Measurements from ENCODE around the gene CBLN3. TPM values are rescaled to one million over a fixed set of nuclear protein-coding genes. Genes with fewer than 3 reads are reported as not detected.

CBLN3 gene
- total RNA-seq, 2 experiments from 2014 or later: 1.1 to 1.3 TPM

GRCh38 chr14:24431569-24432258, 2.2 kb upstream of the CBLN3 start:
- H3K27ac Mint-ChIP-seq: peak overlapping the region; percentile 96
- peaks cover 36% of the 10 kb centered on the region for H3K36me3 Mint-ChIP-seq (ENCODE audit: low read depth)
- POLR2A ChIA-PET: interaction anchor here (1.0 to 5.4 kb wide), 15 partner anchors 10 to 236 kb away, joined by 3 to 185 read pairs (median 11); partner anchors contain the start of genes ADCY4, DHRS1, LTB4R and NOP9
- ATAC-seq (peak; percentile 71), DNase-seq (peak; percentile 95)
- peaks cover 60% of the 10 kb centered on the region for H3K4me1 Mint-ChIP-seq (ENCODE audit: low read depth)
- peak overlapping the region; percentile 93 for H3K4me3 Mint-ChIP-seq
- H3K27me3 Mint-ChIP-seq (ENCODE audit: low read depth): no peaks in the 10 kb centered on the region
- CTCF ChIA-PET: interaction anchor here (0.5 to 17.6 kb wide), 58 partner anchors 10 to 373 kb away, joined by 3 to 709 read pairs (median 6); partner anchors contain the start of genes ADCY4, CHMP4A, CIDEB and DCAF11
- no peaks in the 10 kb centered on the region for H3K9me3 Mint-ChIP-seq (ENCODE audit: insufficient read depth)

GRCh38 chr14:24430682-24431568, 1.5 kb upstream of the CBLN3 start:
- H3K36me3 Mint-ChIP-seq (ENCODE audit: low read depth): peaks cover 32% of the 10 kb centered on the region
- no peaks in the 10 kb centered on the region for H3K9me3 Mint-ChIP-seq (ENCODE audit: insufficient read depth)
- DNase-seq: peak; percentile 59
- H3K27me3 Mint-ChIP-seq (ENCODE audit: low read depth): no peaks in the 10 kb centered on the region
- CTCF ChIA-PET: interaction anchor here (0.5 to 17.6 kb wide), 59 partner anchors 10 to 373 kb away, joined by 3 to 709 read pairs (median 6); partner anchors contain the start of genes ADCY4, CHMP4A, CIDEB and DCAF11
- ATAC-seq: peak; percentile 13
- H3K27ac Mint-ChIP-seq: peak overlapping the region; percentile 96
- POLR2A ChIA-PET: interaction anchor here (0.6 to 5.4 kb wide), 36 partner anchors 9 to 820 kb away, joined by 3 to 185 read pairs (median 5); partner anchors contain the start of genes ADCY4, CHMP4A, DHRS1 and IRF9
- H3K4me3 Mint-ChIP-seq: peak overlapping the region; percentile 93
- H3K4me1 Mint-ChIP-seq (ENCODE audit: low read depth): peaks cover 59% of the 10 kb centered on the region

DNA sequence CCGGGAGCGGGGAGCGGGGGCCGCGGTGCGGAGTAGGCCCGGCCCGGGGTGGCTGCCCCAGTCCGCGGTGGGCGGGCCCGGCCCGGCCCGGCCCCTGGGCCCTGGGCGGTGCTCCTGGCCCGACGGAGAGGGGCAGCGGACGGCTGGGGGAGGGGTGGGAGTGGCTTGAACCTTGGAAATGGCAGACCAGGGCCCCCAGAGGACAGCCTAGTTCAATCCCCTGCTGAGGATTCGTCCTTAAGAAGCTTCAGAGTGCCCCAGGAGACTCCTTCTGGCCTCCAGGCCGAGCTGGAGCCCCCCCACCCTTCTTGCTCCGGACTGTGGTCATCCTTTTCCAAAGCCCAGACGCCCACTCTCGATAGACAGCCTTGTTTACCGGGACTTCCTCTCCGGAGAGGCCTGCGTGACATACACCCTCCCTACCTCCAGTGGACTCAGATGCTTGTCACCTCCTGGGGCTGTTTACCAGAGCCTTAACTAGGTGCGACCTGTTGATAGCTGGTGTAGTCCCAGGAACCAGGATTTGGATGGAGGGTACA, 744 bp upstream of the CBLN3 start:
- Mint-ChIP-seq H3K4me3 (peak overlapping the region; percentile 93), H3K9me3 (ENCODE audit: insufficient read depth) (no peaks in the 10 kb centered on the region), H3K27ac (peak overlapping the region; percentile 96), H3K36me3 (ENCODE audit: low read depth) (peaks cover 26% of the 10 kb centered on the region), H3K4me1 (ENCODE audit: low read depth) (peaks cover 61% of the 10 kb centered on the region), H3K27me3 (ENCODE audit: low read depth) (no peaks in the 10 kb centered on the region)
- ChIA-PET POLR2A (interaction anchor here (0.5 to 5.4 kb wide), 39 partner anchors 9 to 819 kb away, joined by 3 to 185 read pairs (median 4); partner anchors contain the start of genes ADCY4, CHMP4A, DHRS1 and IRF9), CTCF (interaction anchor here (0.7 to 17.6 kb wide), 27 partner anchors 9 to 372 kb away, joined by 3 to 709 read pairs (median 12); partner anchors contain the start of genes ADCY4, CIDEB, DHRS1 and EMC9)
- DNase-seq (peak; percentile 65), ATAC-seq (peak; percentile 74)

- ATAC-seq (no peak), DNase-seq (peak; percentile 21)
- no peaks in the 10 kb centered on the region for H3K9me3 Mint-ChIP-seq (ENCODE audit: insufficient read depth)
- H3K27me3 Mint-ChIP-seq (ENCODE audit: low read depth): no peaks in the 10 kb centered on the region
- peak overlapping the region; percentile 95 for H3K27ac Mint-ChIP-seq
- H3K4me1 Mint-ChIP-seq (ENCODE audit: low read depth): peaks cover 61% of the 10 kb centered on the region
- ChIA-PET POLR2A (interaction anchor here (1.0 to 5.4 kb wide), 5 partner anchors 13 to 158 kb away, joined by 3 to 185 read pairs (median 18); partner anchors contain the start of genes ADCY4, LTB4R, RABGGTA and RIPK3), CTCF (interaction anchor here (3.5 to 17.6 kb wide), 2 partner anchors 92 to 119 kb away, joined by 94 to 709 read pairs; partner anchors contain the start of genes ADCY4, CIDEB, LTB4R and LTB4R2)
- H3K36me3 Mint-ChIP-seq (ENCODE audit: low read depth): peaks cover 22% of the 10 kb centered on the region
- peak overlapping the region; percentile 84 for H3K4me3 Mint-ChIP-seq
These were observed 657 bp downstream of the CBLN3 start for GRCh38 chr14:24428628-24429394.

DNA sequence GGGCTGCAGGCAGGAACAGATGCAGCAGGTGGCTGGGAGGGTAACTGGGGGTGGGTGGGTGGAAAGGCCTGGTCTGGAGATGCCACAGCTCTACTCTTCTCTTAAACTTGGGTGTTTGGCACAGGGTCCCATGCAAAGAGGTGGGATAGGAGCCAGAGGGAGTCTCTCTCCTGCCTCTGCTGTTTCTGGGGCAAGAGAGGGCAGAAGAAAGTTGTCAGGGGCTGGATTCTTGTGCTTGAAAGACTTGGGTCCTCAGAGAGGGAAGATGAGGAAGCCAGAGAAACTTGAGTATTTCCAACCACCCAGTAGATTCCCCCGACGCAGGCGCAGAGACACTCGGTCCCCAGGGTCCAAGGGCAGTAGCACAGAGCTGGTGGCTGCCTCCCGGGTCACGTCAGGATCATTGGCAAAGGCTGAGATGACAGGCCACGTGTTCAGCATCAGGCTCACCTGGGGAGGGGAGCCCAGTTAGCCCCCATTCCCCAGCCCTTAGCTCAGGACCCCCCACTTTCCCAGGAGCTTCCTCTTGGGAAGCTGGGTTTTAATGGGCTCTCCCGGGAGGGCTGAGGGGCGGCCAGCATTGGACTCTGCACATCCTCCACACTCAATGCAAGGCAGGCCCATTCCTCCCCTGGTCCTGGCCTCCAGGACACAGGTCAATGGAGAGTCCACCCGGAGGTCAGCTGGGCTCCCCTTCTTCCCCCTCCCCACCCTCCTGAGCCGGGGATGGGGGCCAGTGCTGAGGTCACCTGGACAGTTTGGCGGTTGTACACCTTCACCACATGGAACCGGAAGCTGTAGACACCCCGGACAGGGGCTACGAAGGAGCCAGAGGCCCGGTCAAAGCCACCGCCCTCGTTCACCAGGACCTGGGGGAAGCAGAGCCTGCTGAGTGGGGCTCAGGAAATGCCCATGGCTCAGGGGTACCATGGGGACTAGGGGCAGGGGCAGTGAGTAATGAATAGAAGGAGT, 1.6 kb downstream of the CBLN3 start:
- CTCF ChIA-PET: interaction anchor here (17.6 kb wide), 1 partner anchor 91 kb away, joined by 709 read pairs; the partner anchor contains the start of genes ADCY4 and RIPK3
- H3K4me3 Mint-ChIP-seq: no peak overlapping the region

DNA sequence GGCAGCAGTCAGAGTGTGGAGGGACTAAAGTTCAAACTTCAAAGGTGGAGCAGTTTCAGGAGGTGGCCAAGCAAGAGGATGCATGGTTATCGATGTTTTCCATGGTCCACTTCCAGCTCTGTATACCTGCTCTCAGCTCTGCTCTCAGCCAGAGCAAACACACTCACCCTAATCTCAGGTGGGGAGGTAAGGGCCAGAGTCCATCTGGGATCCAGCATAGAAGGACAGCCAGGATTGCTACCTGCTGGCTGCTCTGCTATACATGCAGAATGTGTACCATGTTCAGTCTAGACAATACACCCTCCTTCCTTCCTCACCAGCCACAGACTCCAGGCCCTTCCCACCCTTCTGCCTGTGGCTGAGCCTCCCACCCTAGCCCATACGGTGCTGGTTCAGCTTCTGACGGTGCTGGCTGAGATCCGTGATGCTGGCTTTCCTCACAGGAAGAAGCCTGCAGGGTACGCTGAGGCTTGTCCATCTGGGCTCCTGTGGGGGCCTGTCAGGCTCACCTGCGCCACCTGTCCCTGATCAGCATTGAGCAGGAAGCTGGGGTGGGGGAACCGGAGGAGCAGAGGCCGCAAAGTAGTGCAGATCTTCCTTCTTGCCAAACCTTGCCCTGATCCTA, 2.4 kb downstream of the CBLN3 start:
- DNase-seq (no peak), ATAC-seq (no peak)
- CTCF ChIA-PET: interaction anchor here (17.6 kb wide), 1 partner anchor 91 kb away, joined by 709 read pairs; the partner anchor contains the start of genes ADCY4 and RIPK3
- Mint-ChIP-seq H3K9me3 (ENCODE audit: insufficient read depth) (no peaks in the 10 kb centered on the region), H3K36me3 (ENCODE audit: low read depth) (peaks cover 9% of the 10 kb centered on the region), H3K4me3 (no peak overlapping the region), H3K4me1 (ENCODE audit: low read depth) (peaks cover 51% of the 10 kb centered on the region), H3K27ac (no peak overlapping the region), H3K27me3 (ENCODE audit: low read depth) (no peaks in the 10 kb centered on the region)
- POLR2A ChIA-PET: no interaction called here

More for the DNA sequence above, 1.6 kb downstream of the CBLN3 start:
- ATAC-seq (no peak), DNase-seq (no peak)
- Mint-ChIP-seq H3K27me3 (ENCODE audit: low read depth) (no peaks in the 10 kb centered on the region), H3K4me1 (ENCODE audit: low read depth) (peaks cover 55% of the 10 kb centered on the region), H3K9me3 (ENCODE audit: insufficient read depth) (no peaks in the 10 kb centered on the region), H3K27ac (peak overlapping the region; percentile 69), H3K36me3 (ENCODE audit: low read depth) (peaks cover 14% of the 10 kb centered on the region)
- POLR2A ChIA-PET: interaction anchor here (1.0 to 5.4 kb wide), 2 partner anchors 14 to 93 kb away, joined by 3 to 185 read pairs; partner anchors contain the start of genes ADCY4 and RIPK3

- peaks cover 44% of the 10 kb centered on the region for H3K4me1 Mint-ChIP-seq (ENCODE audit: low read depth)
- CTCF ChIA-PET: interaction anchor here (1.0 to 17.6 kb wide), 3 partner anchors 11 to 184 kb away, joined by 3 to 709 read pairs (median 14); partner anchors contain the start of genes ADCY4, RIPK3 and TINF2
- ATAC-seq: no peak
- no peaks in the 10 kb centered on the region for H3K27me3 Mint-ChIP-seq (ENCODE audit: low read depth)
- POLR2A ChIA-PET: no interaction called here
- no peak for DNase-seq
- H3K36me3 Mint-ChIP-seq (ENCODE audit: low read depth): peaks cover 3% of the 10 kb centered on the region
- peak overlapping the region; percentile 37 for H3K27ac Mint-ChIP-seq
- H3K4me3 Mint-ChIP-seq: no peak overlapping the region
- no peaks in the 10 kb centered on the region for H3K9me3 Mint-ChIP-seq (ENCODE audit: insufficient read depth)
These were observed 3.1 kb downstream of the CBLN3 start for GRCh38 chr14:24426150-24426911.

DNA sequence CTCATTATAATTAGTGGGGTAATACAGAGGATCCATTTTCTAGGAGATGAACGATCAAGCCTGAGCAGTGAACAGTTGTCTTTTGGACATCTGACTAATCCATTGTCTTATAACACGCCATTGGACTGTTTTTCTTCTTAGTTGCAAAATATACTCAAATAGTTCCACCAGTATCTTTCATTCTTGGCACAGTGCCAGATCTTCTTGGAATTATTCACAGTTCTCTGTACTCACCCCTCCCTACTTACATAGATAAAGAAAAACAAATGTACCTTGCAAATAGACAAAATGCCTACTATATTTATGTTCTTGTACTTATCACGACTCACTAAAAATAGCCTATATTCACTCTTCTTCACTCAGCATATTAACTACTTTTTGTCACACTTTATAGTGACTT, 3.8 kb downstream of the CBLN3 start:
- ChIA-PET POLR2A (no interaction called here), CTCF (interaction anchor here (1.0 to 17.6 kb wide), 7 partner anchors 11 to 183 kb away, joined by 3 to 709 read pairs (median 4); partner anchors contain the start of genes ADCY4, RIPK3 and TINF2)
- Mint-ChIP-seq H3K27me3 (ENCODE audit: low read depth) (no peaks in the 10 kb centered on the region), H3K4me1 (ENCODE audit: low read depth) (peaks cover 38% of the 10 kb centered on the region), H3K36me3 (ENCODE audit: low read depth) (peaks cover 1% of the 10 kb centered on the region), H3K9me3 (ENCODE audit: insufficient read depth) (no peaks in the 10 kb centered on the region), H3K4me3 (no peak overlapping the region), H3K27ac (no peak overlapping the region)
- ATAC-seq: no peak
- DNase-seq: no peak
